GM19468 (cell line): ENCODE results near the gene SEPTIN7.
"Not testable (repeated sequence)": the region's sequence is repeated elsewhere in the genome, so short reads cannot be mapped to it uniquely, and the experiment has no call there.

Experiments
- ATAC-seq: cut with Tn5 transposase; IDR thresholded peaks from one replicate; pipeline ENCODE4 v1.9.1; 2021; ENCODE audit warnings: mild to moderate bottlenecking, moderate library complexity, moderate number of reproducible peaks; ENCODE audit not compliant: unreplicated experiment; ENCODE audit errors: extremely low read depth

The SEPTIN7 gene

DNA sequence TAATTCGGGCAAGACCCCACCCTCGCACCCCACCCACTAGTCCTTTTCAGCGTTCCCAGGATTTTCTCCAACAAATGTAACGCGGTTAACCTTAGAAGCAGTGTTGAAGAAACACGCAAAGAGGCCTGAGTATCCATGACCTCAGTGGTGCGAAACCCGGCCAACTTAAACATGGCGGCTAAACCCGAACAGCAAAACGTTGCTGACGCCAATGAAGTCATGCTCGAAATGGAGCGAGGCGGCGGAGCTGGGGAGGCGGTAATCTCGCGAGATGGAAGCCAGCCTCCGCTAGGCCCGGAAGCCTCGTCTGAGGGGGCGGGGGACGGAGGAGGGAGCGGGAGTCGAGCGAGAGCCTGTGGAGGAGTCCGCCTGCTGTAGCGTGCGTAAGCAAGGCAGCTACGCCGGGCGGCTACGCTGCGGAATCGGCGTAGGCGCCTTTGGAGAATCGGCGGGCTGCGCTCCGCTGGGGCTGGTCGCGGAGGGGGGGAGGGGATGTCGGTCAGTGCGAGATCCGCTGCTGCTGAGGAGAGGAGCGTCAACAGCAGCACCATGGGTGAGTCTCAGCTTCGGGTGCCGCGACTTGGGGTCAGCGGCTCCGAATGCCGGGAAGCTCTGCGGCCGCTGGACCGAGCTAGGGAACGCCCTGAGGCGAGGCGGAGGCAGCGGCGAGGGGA is at the start of gene SEPTIN7:
Gene SEPTIN7 (plus strand): TSS at position 340 of the 674 bp plus-strand sequence. CDS start 153 bp downstream, at position 493.
- peak; percentile 66 for ATAC-seq

DNA sequence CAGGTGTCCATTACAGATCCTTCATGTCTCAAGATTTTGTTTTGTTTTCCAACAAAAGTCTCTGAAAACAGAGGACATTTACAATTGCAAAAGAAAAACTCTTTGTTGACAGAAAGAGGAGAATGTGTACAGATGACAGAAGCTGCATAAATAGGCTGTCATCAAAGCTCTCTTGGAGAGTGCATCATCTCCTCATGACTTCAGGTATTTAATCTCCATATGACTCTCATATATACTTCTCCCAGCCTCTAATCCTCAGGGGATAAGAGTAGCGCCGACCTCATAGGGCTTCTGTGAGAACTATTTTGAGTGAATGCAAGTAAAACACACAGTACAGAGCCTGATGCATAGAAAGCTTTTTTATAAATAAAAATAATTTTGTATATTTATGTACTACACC is 48.1 kb upstream of the SEPTIN7 start:
- ATAC-seq: no peak

GRCh38 chr7:35753761-35754603 is 46.9 kb upstream of the SEPTIN7 start:
- no peak for ATAC-seq

GRCh38 chr7:35754741-35755140 is 46.1 kb upstream of the SEPTIN7 start:
- ATAC-seq: no peak

GRCh38 chr7:35755711-35756110 is 45.1 kb upstream of the SEPTIN7 start:
- no peak for ATAC-seq

GRCh38 chr7:35756453-35756852 is 44.4 kb upstream of the SEPTIN7 start:
- not testable (repeated sequence) for ATAC-seq

- no peak for ATAC-seq
Measured at GRCh38 chr7:35757574-35757973, 43.3 kb upstream of the SEPTIN7 start.

- no peak for ATAC-seq
Measured at GRCh38 chr7:35758421-35758820, 42.4 kb upstream of the SEPTIN7 start.

DNA sequence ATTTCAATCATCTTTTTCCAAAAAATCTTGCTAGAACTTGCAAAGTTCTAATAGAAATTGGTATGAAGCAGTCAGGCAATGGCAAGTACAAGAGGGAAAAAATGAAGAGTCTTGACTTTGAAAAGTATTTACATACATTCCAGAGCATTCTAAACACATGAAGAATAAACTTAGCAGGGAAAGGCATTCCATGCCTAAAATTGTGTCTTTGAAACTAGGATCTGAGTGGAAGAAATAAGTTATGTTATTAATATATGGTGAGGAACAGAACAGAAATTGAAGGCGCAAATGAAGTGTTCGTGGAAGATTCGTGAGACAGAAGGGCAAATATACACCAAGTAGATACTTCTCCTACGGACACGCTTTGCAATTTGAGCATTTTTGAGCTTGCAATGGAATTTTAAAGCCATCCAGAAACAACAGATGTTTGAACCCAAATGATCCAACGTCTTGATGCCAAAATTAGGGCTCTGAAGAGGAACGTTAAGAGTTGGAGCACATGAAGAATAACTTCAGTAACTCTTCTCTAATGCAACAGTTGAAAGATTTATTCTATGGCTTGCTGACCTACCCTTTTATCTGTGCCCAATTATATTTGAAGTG is 40.6 kb upstream of the SEPTIN7 start:
- ATAC-seq: no peak

DNA sequence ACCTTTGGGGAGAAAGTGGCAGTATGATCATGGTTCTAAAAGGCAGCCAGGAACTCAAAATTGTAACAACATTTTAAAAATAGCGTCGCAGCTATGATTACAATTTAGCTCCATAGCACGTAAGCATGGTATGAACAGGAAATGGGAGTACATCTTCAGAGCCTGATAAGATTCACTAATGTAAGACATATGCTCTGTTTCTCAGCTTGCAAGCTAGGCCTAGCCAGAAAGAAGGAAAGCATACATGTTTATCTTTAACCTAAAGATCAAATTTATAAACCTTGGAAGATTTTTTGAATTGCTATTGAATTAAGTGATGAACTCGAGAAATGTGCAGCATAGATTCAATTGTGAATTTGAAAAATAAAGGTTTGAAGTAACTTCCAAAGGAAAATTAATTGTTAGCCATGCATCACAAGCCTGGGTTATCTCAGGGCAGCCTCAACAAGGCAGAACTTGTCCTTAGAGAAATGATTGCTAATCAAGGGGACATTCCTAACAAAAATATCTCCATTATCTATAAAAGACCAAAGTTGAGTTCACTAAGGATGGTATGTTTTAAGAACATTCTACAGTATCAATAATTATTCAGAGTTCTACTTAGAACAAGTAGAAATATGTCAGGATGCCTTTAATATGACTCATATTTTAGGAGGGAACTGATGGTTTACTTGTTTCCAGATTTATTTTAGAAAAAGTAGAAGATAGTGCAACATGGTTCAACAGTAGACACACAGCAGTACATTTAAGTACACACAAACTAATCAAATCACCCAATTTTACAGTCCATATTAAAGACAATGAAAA is 38.8 kb upstream of the SEPTIN7 start:
- no peak for ATAC-seq

DNA sequence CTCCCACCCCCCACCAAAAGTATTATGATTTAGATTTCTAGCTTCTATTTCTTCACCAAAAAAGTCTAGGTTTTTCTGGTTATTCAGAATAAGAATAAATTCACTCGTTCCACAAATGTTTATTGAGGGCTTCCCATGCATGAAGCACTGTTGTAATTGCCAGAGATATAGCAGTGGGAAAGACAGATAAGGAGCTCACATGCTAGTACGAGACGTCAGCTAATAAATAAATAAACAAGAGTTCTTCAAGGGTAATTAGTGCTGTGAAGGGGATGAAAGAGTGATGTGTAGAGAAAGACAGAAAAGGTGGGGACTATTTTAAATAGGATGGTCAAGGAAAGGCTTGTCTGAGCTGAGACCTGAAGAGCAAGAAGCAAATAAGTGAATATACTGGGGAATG is 38.1 kb upstream of the SEPTIN7 start:
- no peak for ATAC-seq

- no peak for ATAC-seq
Measured at GRCh38 chr7:35768346-35768745, 32.5 kb upstream of the SEPTIN7 start.

GRCh38 chr7:35771776-35772175 is 29.1 kb upstream of the SEPTIN7 start:
- no peak for ATAC-seq

GRCh38 chr7:35773994-35774393 is 26.9 kb upstream of the SEPTIN7 start:
- ATAC-seq: no peak

GRCh38 chr7:35776686-35777085 is 24.2 kb upstream of the SEPTIN7 start:
- ATAC-seq: no peak

- no peak for ATAC-seq
Measured at GRCh38 chr7:35777121-35777520, 23.7 kb upstream of the SEPTIN7 start.

DNA sequence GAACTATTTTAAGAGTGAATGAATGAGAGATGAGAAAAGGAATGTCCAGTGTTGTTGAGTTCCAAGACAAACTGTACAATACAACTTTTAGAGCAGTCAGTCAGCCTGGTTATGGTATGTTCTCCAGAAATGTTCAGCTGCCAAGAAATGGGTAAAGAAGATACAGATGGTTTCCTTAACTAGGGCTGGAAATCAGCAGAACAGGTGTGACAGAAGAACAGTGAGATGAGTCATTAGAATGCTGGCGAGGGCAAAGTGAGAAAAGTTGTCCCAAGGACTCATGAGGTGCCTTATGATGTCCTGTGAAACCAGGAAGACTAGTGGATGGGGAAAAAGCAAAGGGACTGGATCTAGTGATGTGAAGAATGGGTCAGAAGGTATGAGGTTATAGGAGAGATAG is 20.8 kb upstream of the SEPTIN7 start:
- no peak for ATAC-seq

DNA sequence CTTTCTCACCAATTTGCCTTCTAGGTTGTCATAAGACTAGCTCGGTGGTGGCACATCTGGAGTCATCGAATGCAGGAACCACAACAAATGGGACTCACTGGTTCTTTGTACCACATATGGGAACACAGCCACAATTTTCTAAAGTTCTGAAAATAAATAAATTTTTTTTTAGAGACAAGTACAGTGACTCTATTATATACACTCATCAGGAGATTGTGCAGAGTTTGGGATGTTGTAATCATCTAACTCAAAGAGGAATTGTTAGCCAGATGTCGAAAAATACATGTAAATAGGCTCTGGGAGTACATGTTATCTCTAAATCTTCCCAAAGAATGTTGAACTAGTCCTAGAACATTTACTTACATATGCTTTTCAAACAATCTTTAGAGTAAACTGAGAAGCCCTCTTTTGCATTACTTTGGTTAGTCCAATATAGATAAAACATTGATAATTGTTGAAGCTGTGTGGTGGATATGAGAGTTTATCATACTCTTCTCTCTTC is 19.6 kb upstream of the SEPTIN7 start:
- ATAC-seq: no peak

- ATAC-seq: no peak
Measured at GRCh38 chr7:35781767-35782515, 18.9 kb upstream of the SEPTIN7 start.
